ENCODE measurements around the gene TARS2.

GRCh38 chr1:150477733-150478132 is 9.5 kb upstream of the TARS2 start:
- TF ChIP-seq CTCF (IDR thresholded peaks at IDR 0.05; ENCODE audit: insufficient read depth, low read length, poor library complexity, severe bottlenecking) (no peak), EZH2phosphoT487 (conservative IDR thresholded peaks at IDR 0.05; ENCODE audit: low read length) (no peak)

Measured in SU-DHL-6 (cell line).